VCaP (cell line): ENCODE data around the gene PANX2.

ENCODE experiments used
- H3K27ac ChIP-seq: fragments of 450-650 bp; 2 replicates; pipeline ENCODE4 v1.5.1; 2017
- TF ChIP-seq, protein P1 (sequence below): fragments of 450-650 bp; conservative IDR thresholded peaks from 2 replicates; pipeline ENCODE4 v1.5.1; 2017; ENCODE audit warnings: mild to moderate bottlenecking, moderate library complexity

PANX2 gene

DNA sequence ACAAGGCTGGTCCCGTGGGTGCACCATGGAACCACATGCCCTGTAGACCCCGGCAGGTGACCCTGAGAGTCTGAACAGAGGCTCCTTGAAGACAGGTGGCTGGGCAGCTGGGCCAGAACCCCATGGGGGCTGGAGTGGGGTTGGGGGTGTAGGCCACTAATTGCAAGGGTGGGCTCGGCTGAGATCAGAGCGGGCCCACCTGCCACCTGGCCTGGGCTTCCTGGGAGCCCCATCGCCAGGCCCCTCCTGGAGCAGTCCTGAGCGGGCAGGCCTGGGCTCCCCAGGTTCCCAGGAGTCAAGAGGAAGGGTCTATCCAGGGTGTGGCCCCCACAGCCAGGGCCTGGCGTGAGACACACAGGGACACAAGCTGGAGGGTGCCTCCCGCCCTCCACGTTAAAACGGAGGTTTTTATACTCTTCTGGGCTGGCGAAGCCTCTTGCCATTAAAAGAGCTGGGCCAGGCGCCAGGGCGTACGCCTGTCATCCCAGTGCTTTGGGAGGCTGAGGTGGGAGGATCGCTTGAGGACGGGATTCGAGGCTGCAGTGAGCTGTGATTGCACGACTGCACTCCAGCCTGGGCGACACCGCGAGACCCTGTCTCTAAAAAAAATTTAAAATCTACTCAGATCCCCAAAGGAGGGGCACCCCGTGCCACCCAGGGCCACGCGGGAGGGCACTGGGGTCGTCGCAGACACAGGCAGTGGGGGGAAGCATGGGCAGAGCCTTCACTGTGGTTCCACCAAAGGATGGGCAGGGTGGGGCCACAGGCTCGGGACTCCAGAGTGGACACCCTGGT is 10.4 kb downstream of the PANX2 start:
- TF ChIP-seq, protein P1, sequence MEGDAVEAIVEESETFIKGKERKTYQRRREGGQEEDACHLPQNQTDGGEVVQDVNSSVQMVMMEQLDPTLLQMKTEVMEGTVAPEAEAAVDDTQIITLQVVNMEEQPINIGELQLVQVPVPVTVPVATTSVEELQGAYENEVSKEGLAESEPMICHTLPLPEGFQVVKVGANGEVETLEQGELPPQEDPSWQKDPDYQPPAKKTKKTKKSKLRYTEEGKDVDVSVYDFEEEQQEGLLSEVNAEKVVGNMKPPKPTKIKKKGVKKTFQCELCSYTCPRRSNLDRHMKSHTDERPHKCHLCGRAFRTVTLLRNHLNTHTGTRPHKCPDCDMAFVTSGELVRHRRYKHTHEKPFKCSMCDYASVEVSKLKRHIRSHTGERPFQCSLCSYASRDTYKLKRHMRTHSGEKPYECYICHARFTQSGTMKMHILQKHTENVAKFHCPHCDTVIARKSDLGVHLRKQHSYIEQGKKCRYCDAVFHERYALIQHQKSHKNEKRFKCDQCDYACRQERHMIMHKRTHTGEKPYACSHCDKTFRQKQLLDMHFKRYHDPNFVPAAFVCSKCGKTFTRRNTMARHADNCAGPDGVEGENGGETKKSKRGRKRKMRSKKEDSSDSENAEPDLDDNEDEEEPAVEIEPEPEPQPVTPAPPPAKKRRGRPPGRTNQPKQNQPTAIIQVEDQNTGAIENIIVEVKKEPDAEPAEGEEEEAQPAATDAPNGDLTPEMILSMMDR = no peak
- no peak overlapping the region for H3K27ac ChIP-seq

DNA sequence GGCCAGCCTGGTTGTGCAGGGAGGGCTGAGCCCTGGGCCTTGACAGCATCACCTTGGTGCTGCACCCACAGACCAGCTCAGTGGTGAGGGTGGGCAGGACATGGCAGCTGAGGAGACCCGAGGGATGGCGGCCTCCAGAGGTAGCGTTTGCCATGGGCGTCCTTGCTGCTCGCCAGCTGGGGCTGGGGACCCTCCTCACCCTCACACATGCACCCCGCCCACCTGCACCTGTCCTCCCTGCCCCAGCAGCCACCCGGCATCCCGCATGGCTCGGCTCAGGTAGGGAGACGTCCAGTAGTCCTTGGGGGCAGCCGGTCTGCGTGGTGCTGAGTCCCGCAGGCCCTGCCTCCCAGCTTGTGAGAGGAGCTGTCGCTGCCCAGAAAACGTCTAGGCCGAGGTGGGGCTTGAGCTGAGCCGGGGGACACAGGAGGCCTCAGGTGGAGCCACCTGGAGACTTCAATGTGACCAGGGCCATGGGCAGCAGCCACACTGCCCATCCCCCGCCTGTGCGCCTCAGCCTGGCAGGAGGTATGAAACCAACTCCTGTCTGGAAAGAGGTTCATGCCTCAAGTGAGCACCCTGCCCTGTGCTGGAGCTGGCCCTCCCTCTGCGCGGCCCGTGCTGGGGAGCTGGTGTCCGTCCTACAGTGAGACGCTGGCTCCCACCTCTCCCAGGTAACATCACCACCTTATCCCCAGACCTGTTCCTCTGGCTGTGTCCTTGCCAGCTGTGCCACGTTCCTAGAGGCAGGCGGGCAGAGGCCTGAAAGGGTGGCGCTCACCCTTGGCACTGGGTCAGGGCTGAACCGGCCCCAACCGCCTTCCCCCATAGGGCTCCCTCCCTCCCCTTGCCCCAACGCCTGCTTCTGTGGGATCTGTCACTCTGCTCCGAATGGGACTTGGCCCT is 11.9 kb downstream of the PANX2 start:
- TF ChIP-seq, protein P1 = no peak
- H3K27ac ChIP-seq = no peak overlapping the region

DNA sequence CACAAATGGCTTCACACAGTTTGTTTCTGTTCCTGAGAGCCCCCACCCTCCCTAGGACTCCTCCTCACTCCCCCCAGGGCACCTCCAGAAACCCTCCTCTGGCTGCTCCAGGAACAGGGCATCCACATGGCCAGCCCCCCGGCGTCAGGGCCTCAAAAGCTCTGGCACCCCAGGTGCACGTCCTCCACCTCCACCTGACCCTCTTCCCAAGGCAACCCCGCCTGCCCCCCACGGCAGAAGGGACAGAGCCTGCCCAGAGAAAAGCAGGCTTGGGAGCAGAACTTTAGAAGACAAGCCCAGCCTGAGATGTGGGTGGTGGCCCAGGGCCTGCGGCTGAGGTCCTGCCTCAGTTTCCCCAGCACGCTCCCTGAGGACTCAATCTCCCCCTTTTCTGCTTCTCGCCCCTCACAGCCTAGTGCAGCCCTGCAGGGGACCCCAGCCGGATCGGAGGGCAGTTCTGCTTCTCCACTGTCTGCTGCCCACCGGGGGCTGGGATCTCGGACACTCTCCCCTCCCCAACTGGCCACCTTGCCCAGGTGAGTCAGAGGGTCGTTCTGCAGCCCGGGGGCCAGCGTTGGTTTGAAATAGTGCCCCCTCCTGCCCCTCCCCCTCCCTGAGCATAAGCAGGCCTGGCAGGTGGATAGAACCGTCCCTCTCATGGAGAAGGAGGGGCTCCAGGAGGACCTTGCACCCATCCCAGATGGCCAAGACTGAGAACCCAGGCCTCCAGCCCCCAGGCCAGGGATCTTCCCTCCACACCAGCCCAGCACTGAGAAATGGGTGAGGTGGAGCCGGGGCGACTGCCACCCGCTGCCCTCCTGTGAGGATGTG is 12.8 kb downstream of the PANX2 start:
- TF ChIP-seq, protein P1 = no peak
- no peak overlapping the region for H3K27ac ChIP-seq

DNA sequence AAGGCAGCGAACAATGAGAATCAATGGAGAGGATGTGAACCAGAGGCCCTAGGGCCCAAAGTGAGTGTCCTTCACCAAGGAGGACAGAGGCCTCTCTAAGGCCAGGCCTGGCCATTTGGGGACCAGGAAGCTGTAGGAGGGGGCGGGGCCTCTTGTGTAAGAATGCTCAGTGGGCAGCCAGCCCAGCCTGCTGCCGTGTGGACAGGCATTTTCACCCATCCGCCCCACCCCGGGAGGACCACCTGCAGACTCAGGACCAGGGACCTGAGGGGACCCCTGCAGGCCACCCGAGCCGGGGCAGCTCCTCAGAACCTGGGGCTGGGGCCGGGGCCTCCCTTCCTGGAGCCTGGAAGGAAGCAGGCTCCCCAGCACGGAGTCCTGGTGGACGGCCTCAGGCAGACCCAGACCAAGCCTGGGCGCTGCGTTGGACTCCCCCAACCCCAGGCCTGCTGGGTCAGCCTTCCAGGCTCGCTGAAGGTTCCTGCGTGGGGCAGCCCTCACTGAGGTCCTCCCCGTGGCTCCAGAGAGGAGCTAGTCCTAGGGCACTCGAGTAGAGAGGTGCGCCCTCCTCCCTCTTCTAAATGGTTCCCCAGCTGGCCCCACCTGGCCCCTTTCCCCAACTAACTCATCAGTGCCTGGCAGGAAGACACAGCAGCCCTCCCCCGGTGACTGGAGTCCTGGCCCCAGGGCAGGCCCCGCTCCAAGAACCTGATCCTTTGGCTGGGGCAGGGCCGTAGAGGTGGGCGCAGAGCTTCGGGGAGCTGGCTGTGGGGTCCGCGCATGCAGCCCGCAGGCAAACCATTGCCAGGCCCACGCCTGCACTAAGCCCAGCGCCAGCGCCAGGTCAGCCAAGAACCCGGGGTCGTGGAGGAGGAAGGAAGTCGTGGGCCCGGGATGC is 13.7 kb downstream of the PANX2 start:
- no peak overlapping the region for H3K27ac ChIP-seq
- TF ChIP-seq, protein P1 = no peak

DNA sequence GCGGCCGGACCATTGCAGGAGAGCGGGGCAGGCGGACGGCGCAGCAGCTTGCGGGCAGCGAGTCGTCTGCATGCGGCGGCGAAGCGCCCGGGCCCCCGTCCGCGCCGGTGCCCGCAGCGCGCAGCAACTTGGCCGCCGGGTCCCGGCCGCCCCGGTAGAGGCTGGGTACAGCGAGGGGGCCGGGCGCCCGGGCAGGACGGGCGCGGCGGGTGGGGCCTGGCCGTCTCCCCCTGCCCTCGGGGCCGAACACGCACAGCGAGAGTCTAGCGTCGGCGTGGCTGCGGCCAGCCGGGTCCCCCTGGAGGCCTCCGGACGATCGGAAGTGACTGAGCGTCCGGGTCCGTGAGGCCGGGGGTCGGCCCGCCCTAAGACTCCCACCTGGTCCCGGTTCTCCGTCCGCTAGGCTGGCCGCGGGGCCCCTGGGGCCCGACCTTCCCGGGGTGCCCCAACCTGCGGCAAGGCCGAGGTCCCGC is 14.4 kb downstream of the PANX2 start:
- TF ChIP-seq, protein P1 = no peak
- H3K27ac ChIP-seq = peak overlapping the region; percentile 27; the same call in 1 of the 2 replicates

DNA sequence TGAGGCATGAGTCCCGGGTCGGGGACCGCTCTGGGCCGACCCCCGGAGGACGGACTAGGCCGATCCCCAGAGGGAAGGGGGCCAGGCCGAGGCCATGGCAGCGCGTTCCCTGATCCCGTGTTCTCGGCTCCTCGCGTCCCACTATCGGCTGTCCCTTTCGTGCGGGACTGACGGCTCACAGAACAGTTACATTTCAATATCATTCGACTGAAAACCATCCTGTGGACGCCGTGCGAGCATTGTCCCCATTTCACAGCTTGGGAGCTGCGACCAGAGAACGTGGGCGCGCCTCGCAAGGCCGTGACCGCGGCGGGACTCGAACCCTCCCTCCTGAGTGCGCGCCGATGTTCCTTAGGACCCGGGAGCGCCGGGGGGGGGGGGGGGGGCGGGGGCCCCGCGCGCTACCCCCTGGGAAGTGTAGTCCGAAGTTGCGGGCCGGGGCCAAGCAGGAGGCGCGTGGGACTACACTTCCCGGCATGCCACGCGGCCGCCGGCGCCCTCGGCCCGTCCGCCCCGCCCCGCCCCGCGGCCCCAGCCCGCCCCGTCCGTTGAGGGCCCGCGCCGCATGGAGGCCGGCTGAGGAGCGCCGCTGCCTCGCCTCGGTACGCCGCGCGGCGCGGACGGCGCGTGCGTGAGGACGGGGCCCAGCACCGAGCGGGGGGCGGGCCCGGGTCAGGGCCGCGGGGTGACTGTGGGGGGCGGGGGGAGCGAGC is 15.0 kb downstream of the PANX2 start, which contains the start of gene TRABD:
Gene TRABD, plus strand, starts transcription at position 539 of the 713 bp plus-strand sequence. CDS start 7,148 bp downstream, outside the sequence.
- TF ChIP-seq, protein P1 = no peak
- H3K27ac ChIP-seq = peak within 1 kb of the TSS; percentile 73; the same call in 1 of the 2 replicates
